Neuron (in vitro differentiated cells): Measurements from ENCODE around the gene CHAC1.
"Not testable (repeated sequence)": the region's sequence is repeated elsewhere in the genome, so short reads cannot be mapped to it uniquely, and the experiment has no call there.

Experiments
- H2AFZ ChIP-seq: one replicate; pipeline ENCODE4 v1.6.1; 2013; ENCODE audit warnings: low read depth, mild to moderate bottlenecking, inconsistent platforms, low read length, moderate library complexity
- H3K27me3 ChIP-seq: one replicate; pipeline ENCODE4 v1.6.1; 2013; ENCODE audit warnings: low read length; ENCODE audit not compliant: insufficient read depth
- H3K36me3 ChIP-seq: one replicate; pipeline ENCODE4 v1.6.1; 2013; ENCODE audit warnings: low read length; ENCODE audit not compliant: insufficient read depth
- H3K4me1 ChIP-seq: one replicate; pipeline ENCODE4 v1.6.1; 2013; ENCODE audit warnings: low read length; ENCODE audit not compliant: insufficient read depth
- H3K4me3 ChIP-seq: 2 replicates; pipeline ENCODE4 v1.5.1; 2013; ENCODE audit warnings: mild to moderate bottlenecking, low read length, moderate library complexity
- H3K9me3 ChIP-seq: one replicate; pipeline ENCODE4 v1.6.1; 2013; ENCODE audit warnings: low read length

Gene CHAC1

GRCh38 chr15:40959331-40960141, 6.3 kb downstream of the CHAC1 start:
- Histone ChIP-seq H3K9me3 (peaks cover 2% of the 10 kb centered on the region), H3K36me3 (no peaks in the 10 kb centered on the region), H3K27me3 (no peaks in the 10 kb centered on the region), H3K4me1 (peaks cover 4% of the 10 kb centered on the region), H3K4me3 (no peak overlapping the region), H2AFZ (no peak overlapping the region)

- H3K36me3 ChIP-seq = no peaks in the 10 kb centered on the region
- H3K9me3 ChIP-seq = peaks cover 2% of the 10 kb centered on the region
- H3K4me1 ChIP-seq = peaks cover 4% of the 10 kb centered on the region
- H2AFZ ChIP-seq = no peak overlapping the region
- no peaks in the 10 kb centered on the region for H3K27me3 ChIP-seq
- H3K4me3 ChIP-seq = no peak overlapping the region
Observed at GRCh38 chr15:40960151-40960885, 7.0 kb downstream of the CHAC1 start.

- Histone ChIP-seq H3K4me1 (peaks cover 5% of the 10 kb centered on the region), H3K36me3 (no peaks in the 10 kb centered on the region), H3K27me3 (no peaks in the 10 kb centered on the region), H2AFZ (no peak overlapping the region), H3K9me3 (peaks cover 2% of the 10 kb centered on the region), H3K4me3 (no peak overlapping the region)
Observed at GRCh38 chr15:40960925-40961324, 7.7 kb downstream of the CHAC1 start.

GRCh38 chr15:40961740-40962139, 8.5 kb downstream of the CHAC1 start:
- H3K9me3 ChIP-seq, H3K27me3 ChIP-seq, H3K4me3 ChIP-seq, H2AFZ ChIP-seq, H3K36me3 ChIP-seq, H3K4me1 ChIP-seq: not testable (repeated sequence)

- H3K9me3 ChIP-seq, H3K4me1 ChIP-seq, H3K36me3 ChIP-seq, H3K4me3 ChIP-seq, H2AFZ ChIP-seq, H3K27me3 ChIP-seq: not testable (repeated sequence)
Observed at GRCh38 chr15:40962317-40962716, 9.0 kb downstream of the CHAC1 start.

GRCh38 chr15:40963201-40963600, 9.9 kb downstream of the CHAC1 start:
- peaks cover 10% of the 10 kb centered on the region for H3K4me1 ChIP-seq
- H2AFZ ChIP-seq = no peak overlapping the region
- no peaks in the 10 kb centered on the region for H3K27me3 ChIP-seq
- H3K9me3 ChIP-seq = peaks cover 2% of the 10 kb centered on the region
- no peaks in the 10 kb centered on the region for H3K36me3 ChIP-seq
- H3K4me3 ChIP-seq = no peak overlapping the region

GRCh38 chr15:40964006-40964405, 10.7 kb downstream of the CHAC1 start:
- H3K36me3 ChIP-seq = no peaks in the 10 kb centered on the region
- no peaks in the 10 kb centered on the region for H3K27me3 ChIP-seq
- H3K4me3 ChIP-seq = no peak overlapping the region
- H3K9me3 ChIP-seq = peaks cover 2% of the 10 kb centered on the region
- H2AFZ ChIP-seq = no peak overlapping the region
- peaks cover 10% of the 10 kb centered on the region for H3K4me1 ChIP-seq

- Histone ChIP-seq H2AFZ (no peak overlapping the region), H3K9me3 (peaks cover 2% of the 10 kb centered on the region), H3K4me3 (no peak overlapping the region), H3K36me3 (no peaks in the 10 kb centered on the region), H3K4me1 (peaks cover 8% of the 10 kb centered on the region), H3K27me3 (no peaks in the 10 kb centered on the region)
Observed at GRCh38 chr15:40964634-40965033, 11.4 kb downstream of the CHAC1 start.

- H3K36me3 ChIP-seq = no peaks in the 10 kb centered on the region
- peaks cover 6% of the 10 kb centered on the region for H3K4me1 ChIP-seq
- H2AFZ ChIP-seq = no peak overlapping the region
- no peaks in the 10 kb centered on the region for H3K9me3 ChIP-seq
- no peak overlapping the region for H3K4me3 ChIP-seq
- no peaks in the 10 kb centered on the region for H3K27me3 ChIP-seq
Observed at GRCh38 chr15:40968290-40969085, 15.2 kb downstream of the CHAC1 start.

- Histone ChIP-seq H3K27me3 (no peaks in the 10 kb centered on the region), H3K4me1 (peaks cover 6% of the 10 kb centered on the region), H3K9me3 (no peaks in the 10 kb centered on the region), H2AFZ (no peak overlapping the region), H3K4me3 (no peak overlapping the region), H3K36me3 (no peaks in the 10 kb centered on the region)
Observed at GRCh38 chr15:40969363-40969762, 16.1 kb downstream of the CHAC1 start.

- Histone ChIP-seq H3K36me3 (peaks cover 33% of the 10 kb centered on the region), H2AFZ (no peak overlapping the region), H3K4me3 (no peak overlapping the region), H3K4me1 (no peaks in the 10 kb centered on the region), H3K27me3 (no peaks in the 10 kb centered on the region), H3K9me3 (no peaks in the 10 kb centered on the region)
Observed at GRCh38 chr15:40974879-40975278, 21.6 kb downstream of the CHAC1 start.

- peaks cover 53% of the 10 kb centered on the region for H3K36me3 ChIP-seq
- H2AFZ ChIP-seq = no peak overlapping the region
- no peaks in the 10 kb centered on the region for H3K4me1 ChIP-seq
- H3K4me3 ChIP-seq = no peak overlapping the region
- no peaks in the 10 kb centered on the region for H3K9me3 ChIP-seq
- H3K27me3 ChIP-seq = no peaks in the 10 kb centered on the region
Observed at GRCh38 chr15:40976819-40977218, 23.5 kb downstream of the CHAC1 start.

- Histone ChIP-seq H3K9me3 (no peaks in the 10 kb centered on the region), H3K27me3 (no peaks in the 10 kb centered on the region), H2AFZ (no peak overlapping the region), H3K36me3 (peaks cover 65% of the 10 kb centered on the region), H3K4me1 (no peaks in the 10 kb centered on the region), H3K4me3 (no peak overlapping the region)
Observed at GRCh38 chr15:40978141-40978540, 24.9 kb downstream of the CHAC1 start.
